Ovary (tissue), 9 donors: ENCODE results near the gene KCNJ10. TPM values are rescaled to one million over a fixed set of nuclear protein-coding genes. Genes with fewer than 3 reads are reported as not detected.

ENCODE experiments used
- DNase-seq, 5 donors: peaks; one replicate each; pipeline ENCODE4 v3.0.0-alpha.2; 2019 to 2020
- H3K27ac ChIP-seq, 2 donors: fragments of 200-600 bp; one replicate each; pipeline versions ENCODE4 v1.5.1 to v1.8.0; 2019 to 2022
- H3K27me3 ChIP-seq: fragments of 200-600 bp; one replicate; pipeline ENCODE4 v1.8.0; 2022
- H3K36me3 ChIP-seq: fragments of 200-600 bp; sonication (generic); one replicate; pipeline ENCODE4 v1.5.1; 2019
- H3K4me1 ChIP-seq: one replicate; pipeline ENCODE4 v1.8.1; 2013; ENCODE audit warnings: mild to moderate bottlenecking, moderate library complexity; ENCODE audit not compliant: insufficient read depth
- H3K4me3 ChIP-seq: fragments of 200-600 bp; sonication (generic); one replicate; pipeline ENCODE4 v1.5.1; 2017
- H3K9me3 ChIP-seq, 2 donors: fragments of 200-600 bp in 1 of 2; sonication (generic) in 1 of 2; one replicate each; pipeline versions ENCODE4 v1.5.1 to v1.8.1; 2013 to 2019; ENCODE audit warnings: mild to moderate bottlenecking in 1 of 2, moderate library complexity in 1 of 2
- CTCF ChIP-seq, 3 donors: fragments of 450-650 bp in 2 of 3; fragments of 200-600 bp in 1 of 3; IDR thresholded peaks; one replicate each; pipeline versions ENCODE4 v1.5.1 to v1.8.0; 2016 to 2022; ENCODE audit warnings: antibody characterized with exemption in 3 of 3, mild to moderate bottlenecking in 1 of 3
- EP300 ChIP-seq: sonication (generic); formaldehyde crosslinking; IDR thresholded peaks from one replicate; pipeline ENCODE4 v1.6.1; 2017; ENCODE audit warnings: antibody characterized with exemption
- POLR2A ChIP-seq: fragments of 450-650 bp; IDR thresholded peaks from one replicate; pipeline ENCODE4 v1.6.1; 2017; ENCODE audit warnings: antibody characterized with exemption, mild to moderate bottlenecking, moderate library complexity
- WGBS, 3 donors: extraction: QIAGEN DNeasy Blood & Tissue Kit in 1 of 3; methylation state at CpG; one replicate each; pipeline versions ENCODE4 v1.1.5 to v1.1.7; 2013 to 2017; 5-methylcytosine and 5-hydroxymethylcytosine counted together
- intact Hi-C, 4 donors: fragments of 100-400 bp; cut with DNase I; formaldehyde crosslinking; loops; one replicate each; pipeline versions ENCODE4 v1.11.0 to v1.15.1; 2022 to 2023
- polyA plus RNA-seq, 2 donors: library from polyadenylated mRNA; stranded (reverse); fragments of 200-250 nt in 1 of 2; fragments of 350-450 nt in 1 of 2; fragmentation: Illumina TruSeq in 1 of 2; extraction: RNeasy Lipid Tissue Mini Kit (QIAGEN cat#74804) in 1 of 2; gene quantifications; one replicate each; pipeline ENCODE4 v1.2.3, GENCODE V29; 2013 to 2014
- total RNA-seq, 7 donors: library from RNA; depleted of rRNA in 2 of 7; stranded (reverse); fragments of >200 nt in 2 of 7; fragmentation: NEBNext Ultra II Directional in 3 of 7; extraction: Animal tissue kit (Norgen Biotek cat#: 25700) in 3 of 7; gene quantifications; one replicate each; pipeline versions ENCODE4 v1.1.0 to v1.2.4, GENCODE V29; 2016 to 2023
- donor health status: DM: no; HTN: no; CAD: no; lungs with moderate emphysema.
- donor health status: DM: no; HTN: no; CAD: no.
- donor health status: Bipolar disorder and iron deficiency.
- donor health status: DM: yes; HTN: yes; CAD: no.
- donor health status: DM: no; HTN: no; CAD: no.
- donor health status: DM: yes; HTN: yes; CAD: no.

KCNJ10 gene
- total and polyA plus RNA-seq, 9 donors: 0.02 to 0.28 (median 0.17) TPM; not detected in 5

DNA sequence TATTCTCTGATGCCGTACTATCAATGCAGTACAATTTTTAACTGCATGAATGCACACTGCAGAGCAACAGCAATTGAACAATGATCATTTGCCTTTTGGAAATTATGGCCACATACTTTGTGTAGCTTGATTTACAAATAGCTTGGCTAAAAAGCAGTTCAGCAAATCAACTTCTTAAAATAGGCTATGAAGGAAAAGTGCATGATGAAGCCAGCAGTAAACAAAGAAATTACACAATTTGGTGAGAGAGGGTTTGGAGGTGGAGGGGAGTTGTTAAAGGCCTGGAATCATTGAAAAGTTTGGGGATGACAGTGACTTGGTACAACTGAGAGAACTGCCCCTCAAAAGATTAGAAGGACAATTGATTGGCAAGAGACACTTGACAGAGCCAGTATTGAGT, 44.6 kb downstream of the KCNJ10 start:
- intact Hi-C loops: no loop called here
- no peaks in the 10 kb centered on the region for H3K36me3 ChIP-seq
- no peak overlapping the region for H3K27ac ChIP-seq
- no peaks in the 10 kb centered on the region for H3K9me3 ChIP-seq
- no peak for DNase-seq
- H3K4me1 ChIP-seq: peaks cover 1% of the 10 kb centered on the region
- TF ChIP-seq POLR2A (no peak), CTCF (IDR thresholded peaks at IDR 0.05) (no peak), EP300 (no peak)
- WGBS, 3 donors: 86 to 93% (median 91%) methylated on average over 1 of the region's 1 CpG
- no peak overlapping the region for H3K4me3 ChIP-seq
- no peaks in the 10 kb centered on the region for H3K27me3 ChIP-seq

GRCh38 chr1:160024195-160024905, 45.6 kb downstream of the KCNJ10 start:
- 23 to 26% (median 24%) methylated on average over 2 of the region's 2 CpGs for WGBS, 3 donors
- no peak for DNase-seq
- H3K4me3 ChIP-seq: no peak overlapping the region
- H3K27me3 ChIP-seq: no peaks in the 10 kb centered on the region
- H3K9me3 ChIP-seq: no peaks in the 10 kb centered on the region
- no peaks in the 10 kb centered on the region for H3K36me3 ChIP-seq
- no peak for TF ChIP-seq CTCF (IDR thresholded peaks at IDR 0.05)
- no peak for TF ChIP-seq POLR2A
- TF ChIP-seq EP300: no peak
- peaks cover 1% of the 10 kb centered on the region for H3K4me1 ChIP-seq
- intact Hi-C loops: no loop called here
- no peak overlapping the region for H3K27ac ChIP-seq

GRCh38 chr1:160022330-160023310, 47.3 kb downstream of the KCNJ10 start:
- Histone ChIP-seq H3K27me3 (no peaks in the 10 kb centered on the region), H3K36me3 (no peaks in the 10 kb centered on the region), H3K4me3 (no peak overlapping the region), H3K4me1 (peaks cover 1% of the 10 kb centered on the region), H3K9me3 (no peaks in the 10 kb centered on the region), H3K27ac (no peak overlapping the region)
- TF ChIP-seq EP300: no peak
- TF ChIP-seq POLR2A: no peak
- 31 to 47% (median 44%) methylated on average over 6 of the region's 6 CpGs for WGBS, 3 donors
- DNase-seq: no peak
- intact Hi-C loops: no loop called here

GRCh38 chr1:160021376-160022074, 48.4 kb downstream of the KCNJ10 start:
- TF ChIP-seq POLR2A (no peak), EP300 (no peak), CTCF (IDR thresholded peaks at IDR 0.05) (no peak)
- DNase-seq: no peak
- 74 to 76% (median 76%) methylated on average over 5 of the region's 5 CpGs for whole genome bisulfite sequencing, 3 donors
- Histone ChIP-seq H3K4me3 (no peak overlapping the region), H3K36me3 (no peaks in the 10 kb centered on the region), H3K4me1 (peaks cover 1% of the 10 kb centered on the region), H3K9me3 (no peaks in the 10 kb centered on the region), H3K27me3 (no peaks in the 10 kb centered on the region), H3K27ac (no peak overlapping the region)
- intact Hi-C loops: no loop called here
